Neutrophil (primary cell): ENCODE data around the gene PANK3.

ENCODE experiments used
- H3K27ac ChIP-seq: fragments of 200-600 bp; sonication (generic); 2 replicates; pipeline ENCODE4 v1.5.1; 2016; ENCODE audit warnings: mild to moderate bottlenecking, moderate library complexity
- H3K27me3 ChIP-seq: fragments of 200-600 bp; sonication (generic); 2 replicates; pipeline ENCODE4 v1.6.0; 2016; ENCODE audit warnings: mild to moderate bottlenecking
- H3K36me3 ChIP-seq: fragments of 200-600 bp; sonication (generic); 2 replicates; pipeline ENCODE4 v1.5.1; 2017
- H3K4me1 ChIP-seq, 2 experiments: fragments of 200-600 bp in 1 of 2; sonication (generic) in 1 of 2; 1 replicate in 1 of 2; 2 replicates in 1 of 2; pipeline versions ENCODE4 v1.5.1 to v1.6.1; 2013 to 2016; ENCODE audit warnings: low read depth in 1 of 2, low read length in 1 of 2, mild to moderate bottlenecking in 1 of 2, moderate library complexity in 1 of 2; ENCODE audit not compliant: control insufficient read depth in 1 of 2, insufficient read depth in 1 of 2
- H3K4me3 ChIP-seq, 2 experiments: fragments of 200-600 bp in 1 of 2; sonication (generic) in 1 of 2; 1 replicate in 1 of 2; 2 replicates in 1 of 2; pipeline ENCODE4 v1.5.1; 2013 to 2016; ENCODE audit warnings: low read depth in 1 of 2, low read length in 1 of 2, mild to moderate bottlenecking in 1 of 2, moderate library complexity in 1 of 2
- H3K9me3 ChIP-seq: fragments of 200-600 bp; sonication (generic); 2 replicates; pipeline ENCODE4 v1.5.1; 2016
- CTCF ChIP-seq: fragments of 200-600 bp; sonication (generic); IDR thresholded peaks from 2 replicates; pipeline ENCODE4 v1.5.1; 2016; ENCODE audit warnings: antibody characterized with exemption

The PANK3 gene

DNA sequence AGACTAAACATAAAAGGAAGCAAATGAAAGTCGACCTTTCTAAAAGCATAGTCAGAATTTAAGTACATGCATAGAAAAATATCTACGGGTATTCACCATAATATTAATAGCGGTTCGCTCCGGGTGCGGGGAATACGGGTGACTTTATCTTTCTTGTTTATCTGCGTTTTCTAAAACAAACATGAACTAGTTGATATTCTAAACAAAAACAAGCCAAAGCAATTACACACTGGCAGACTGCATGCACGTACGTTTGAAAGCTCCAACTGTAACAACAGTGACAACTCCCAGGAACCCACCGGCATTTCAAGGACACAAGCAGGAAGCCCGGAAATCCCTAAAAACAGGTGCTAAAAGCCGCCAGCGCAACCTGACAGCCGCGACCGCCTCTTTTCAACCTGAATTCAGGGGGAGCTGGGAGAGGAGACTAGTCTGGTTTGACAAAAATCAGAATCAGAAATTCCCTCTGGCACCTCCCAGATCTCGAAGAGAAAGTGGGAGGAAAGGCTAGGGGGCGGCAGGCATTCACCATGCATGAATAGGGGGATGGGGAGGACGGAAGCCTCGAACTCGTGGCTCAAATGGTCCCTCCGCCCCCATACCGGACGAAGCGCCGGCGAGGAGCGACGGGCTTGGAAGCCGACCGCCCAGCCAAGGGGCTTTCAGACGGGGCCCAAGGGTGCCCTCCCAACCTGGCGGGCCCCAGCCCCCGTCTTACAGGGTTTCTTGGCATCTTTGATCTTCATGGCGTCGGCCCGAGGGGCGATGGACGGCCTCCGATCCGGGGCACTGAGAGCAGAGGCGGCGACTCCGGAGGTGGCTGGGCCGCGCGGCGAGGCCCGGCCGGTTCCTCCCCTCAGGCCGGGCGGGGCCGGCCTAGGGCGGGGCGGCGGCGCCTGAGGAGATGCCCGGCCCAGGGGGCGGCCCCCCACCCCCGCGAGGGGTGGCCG lies at the start of gene PANK3:
Gene PANK3, minus strand, starts transcription at position 831 of the 950 bp plus-strand sequence. Its CDS starts 85 bp downstream, at position 746.
- H3K27me3 ChIP-seq: no peaks in the 10 kb centered on the region
- H3K4me3 ChIP-seq: peak within 1 kb of the TSS; percentile 86 to 88
- H3K36me3 ChIP-seq: no peaks in the 10 kb centered on the region
- peaks cover 15 to 16% of the 10 kb centered on the region in 2 experiments for H3K4me1 ChIP-seq
- H3K27ac ChIP-seq: peak within 1 kb of the TSS; percentile 85
- no peaks in the 10 kb centered on the region for H3K9me3 ChIP-seq
- TF ChIP-seq CTCF: no peak

DNA sequence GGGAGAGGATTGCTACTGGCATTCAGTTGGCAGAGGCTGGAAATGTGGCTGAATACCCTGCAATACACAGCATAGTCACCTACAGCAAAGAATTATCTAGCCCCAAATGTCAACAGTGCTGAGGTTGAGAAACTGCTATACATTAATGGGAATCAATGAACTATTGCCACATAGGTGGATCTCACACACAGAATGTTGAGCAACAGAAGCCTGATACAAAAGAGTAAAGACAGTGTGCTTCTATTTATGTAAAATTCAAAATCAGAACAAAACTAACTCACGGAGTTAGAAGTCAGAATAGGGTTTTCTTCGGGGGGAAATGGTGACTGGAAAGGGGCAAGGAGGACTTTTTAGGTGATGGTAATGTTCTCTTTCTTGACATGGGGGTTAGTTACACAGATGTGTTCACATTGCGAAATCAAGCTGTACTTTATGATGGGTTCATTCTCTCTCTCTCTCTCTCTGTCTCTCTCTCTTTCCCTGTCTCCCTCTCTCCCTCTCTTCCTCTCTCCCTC lies 45.7 kb upstream of the PANK3 start:
- no peaks in the 10 kb centered on the region for H3K36me3 ChIP-seq
- no peaks in the 10 kb centered on the region for H3K4me1 ChIP-seq
- H3K27me3 ChIP-seq: no peaks in the 10 kb centered on the region
- H3K4me3 ChIP-seq: no peak overlapping the region
- H3K9me3 ChIP-seq: no peaks in the 10 kb centered on the region
- no peak overlapping the region for H3K27ac ChIP-seq
- no peak for TF ChIP-seq CTCF

GRCh38 chr5:168620807-168621206 lies 41.6 kb upstream of the PANK3 start:
- no peaks in the 10 kb centered on the region for H3K27me3 ChIP-seq
- H3K4me3 ChIP-seq: no peak overlapping the region
- no peaks in the 10 kb centered on the region for H3K36me3 ChIP-seq
- no peaks in the 10 kb centered on the region for H3K4me1 ChIP-seq
- no peaks in the 10 kb centered on the region for H3K9me3 ChIP-seq
- TF ChIP-seq CTCF: no peak
- H3K27ac ChIP-seq: no peak overlapping the region

GRCh38 chr5:168614661-168615060 lies 35.5 kb upstream of the PANK3 start:
- no peaks in the 10 kb centered on the region for H3K9me3 ChIP-seq
- H3K27ac ChIP-seq: no peak overlapping the region
- no peaks in the 10 kb centered on the region for H3K27me3 ChIP-seq
- TF ChIP-seq CTCF: no peak
- no peaks in the 10 kb centered on the region for H3K36me3 ChIP-seq
- H3K4me3 ChIP-seq: no peak overlapping the region
- no peaks in the 10 kb centered on the region for H3K4me1 ChIP-seq

DNA sequence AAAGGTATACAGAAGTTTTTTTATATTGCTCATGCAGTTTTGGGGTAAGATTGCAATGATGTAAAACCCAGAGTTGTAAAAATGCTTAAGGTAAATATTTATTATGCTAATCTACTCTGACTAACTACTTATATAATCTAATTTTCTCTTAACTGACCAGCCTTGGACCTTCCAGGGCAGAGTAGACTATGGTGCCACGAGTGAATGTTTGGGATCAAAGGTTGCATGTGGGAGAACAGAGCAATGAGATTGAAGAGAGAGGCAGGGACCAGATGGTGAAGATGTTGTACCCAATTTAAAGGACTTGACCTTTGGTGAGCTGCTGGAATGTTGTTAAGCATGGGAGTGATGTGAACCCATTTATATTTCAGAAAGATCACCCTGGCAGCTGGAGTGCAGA lies 34.8 kb upstream of the PANK3 start:
- Histone ChIP-seq H3K36me3 (no peaks in the 10 kb centered on the region), H3K4me1 (no peaks in the 10 kb centered on the region), H3K27ac (no peak overlapping the region), H3K4me3 (no peak overlapping the region), H3K9me3 (no peaks in the 10 kb centered on the region), H3K27me3 (no peaks in the 10 kb centered on the region)
- no peak for TF ChIP-seq CTCF
